GM12873 (cell line): ENCODE data around the gene PCMTD2.

Experiments used
- TF ChIP-seq, protein P1 (sequence below): IDR thresholded peaks from 2 replicates; pipeline ENCODE4 v1.5.1; 2012; ENCODE audit warnings: low read depth, mild to moderate bottlenecking, moderate library complexity, low read length, control low read depth; ENCODE audit not compliant: insufficient read depth; ENCODE audit errors: missing control alignments

PCMTD2 gene

DNA sequence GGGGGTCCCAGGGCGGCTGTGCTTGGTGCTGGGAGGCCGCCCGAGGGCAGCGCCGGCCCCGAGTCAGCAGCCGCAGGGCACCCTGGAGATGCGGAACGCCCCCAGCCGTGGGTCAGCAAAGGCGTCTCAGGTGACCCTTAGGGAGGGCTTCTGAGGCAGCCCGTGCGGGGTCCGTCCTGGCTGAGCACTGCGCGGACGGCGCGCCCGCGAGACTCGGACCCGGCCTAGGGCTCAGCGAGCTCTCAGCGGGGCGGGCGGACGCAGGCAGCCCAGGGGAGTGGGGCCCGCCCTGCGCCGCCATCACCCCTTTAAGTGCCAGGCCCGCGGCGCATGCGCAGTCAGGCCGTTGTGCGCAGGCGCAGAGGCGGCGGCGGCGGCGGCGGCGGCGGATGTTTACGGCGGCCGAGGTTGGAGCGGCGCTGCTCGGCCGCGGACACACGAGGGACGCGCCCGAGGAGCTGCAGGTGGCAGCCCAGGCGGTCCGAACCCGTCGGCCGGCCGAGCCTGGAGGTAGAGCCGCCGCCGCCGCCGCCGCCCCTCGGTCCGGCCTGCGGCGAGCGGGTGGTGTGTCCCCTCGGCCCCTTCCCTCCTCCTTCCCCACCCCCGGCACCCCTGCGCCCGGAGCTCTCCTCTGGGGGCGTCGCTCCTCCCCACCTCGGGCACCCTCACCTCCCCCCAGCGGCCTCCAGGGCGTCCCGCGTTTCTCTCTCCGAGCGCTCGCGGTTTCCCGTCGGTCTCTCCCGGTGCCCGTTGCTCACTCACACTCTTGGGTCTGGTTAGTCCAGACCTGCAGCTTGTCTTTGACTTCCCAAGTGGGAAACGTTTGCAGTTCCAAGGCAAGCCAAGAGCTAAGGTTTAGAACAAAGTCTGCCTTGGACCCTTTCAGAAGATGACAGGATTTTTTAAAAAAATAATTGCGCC lies at the start of gene PCMTD2:
Gene PCMTD2 (plus strand): TSS at position 388 of the 921 bp plus-strand sequence. CDS start 4,218 bp downstream, outside the sequence.
- TF ChIP-seq, protein P1, sequence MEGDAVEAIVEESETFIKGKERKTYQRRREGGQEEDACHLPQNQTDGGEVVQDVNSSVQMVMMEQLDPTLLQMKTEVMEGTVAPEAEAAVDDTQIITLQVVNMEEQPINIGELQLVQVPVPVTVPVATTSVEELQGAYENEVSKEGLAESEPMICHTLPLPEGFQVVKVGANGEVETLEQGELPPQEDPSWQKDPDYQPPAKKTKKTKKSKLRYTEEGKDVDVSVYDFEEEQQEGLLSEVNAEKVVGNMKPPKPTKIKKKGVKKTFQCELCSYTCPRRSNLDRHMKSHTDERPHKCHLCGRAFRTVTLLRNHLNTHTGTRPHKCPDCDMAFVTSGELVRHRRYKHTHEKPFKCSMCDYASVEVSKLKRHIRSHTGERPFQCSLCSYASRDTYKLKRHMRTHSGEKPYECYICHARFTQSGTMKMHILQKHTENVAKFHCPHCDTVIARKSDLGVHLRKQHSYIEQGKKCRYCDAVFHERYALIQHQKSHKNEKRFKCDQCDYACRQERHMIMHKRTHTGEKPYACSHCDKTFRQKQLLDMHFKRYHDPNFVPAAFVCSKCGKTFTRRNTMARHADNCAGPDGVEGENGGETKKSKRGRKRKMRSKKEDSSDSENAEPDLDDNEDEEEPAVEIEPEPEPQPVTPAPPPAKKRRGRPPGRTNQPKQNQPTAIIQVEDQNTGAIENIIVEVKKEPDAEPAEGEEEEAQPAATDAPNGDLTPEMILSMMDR = peak; percentile 19

DNA sequence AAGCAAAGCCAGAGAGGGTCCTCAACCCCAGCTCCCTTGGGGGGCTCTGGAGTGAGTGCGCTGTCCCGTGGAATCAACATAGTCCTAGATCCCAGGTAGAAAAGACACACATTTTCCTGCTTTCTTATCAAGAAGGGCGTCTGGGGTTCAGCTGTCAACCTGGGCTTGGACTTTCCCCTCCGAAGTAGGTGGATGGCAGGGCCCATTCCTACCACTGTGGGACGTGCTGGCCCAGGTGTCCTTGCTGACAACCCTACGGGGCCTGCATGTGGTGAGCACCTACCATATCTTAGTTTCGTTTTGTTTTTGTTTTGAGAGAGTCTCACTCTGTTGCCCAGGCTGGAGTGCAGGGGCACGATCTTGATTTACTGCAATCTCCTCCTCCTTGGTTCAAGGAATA lies 48.9 kb upstream of the PCMTD2 start:
- TF ChIP-seq, protein P1 = no peak

DNA sequence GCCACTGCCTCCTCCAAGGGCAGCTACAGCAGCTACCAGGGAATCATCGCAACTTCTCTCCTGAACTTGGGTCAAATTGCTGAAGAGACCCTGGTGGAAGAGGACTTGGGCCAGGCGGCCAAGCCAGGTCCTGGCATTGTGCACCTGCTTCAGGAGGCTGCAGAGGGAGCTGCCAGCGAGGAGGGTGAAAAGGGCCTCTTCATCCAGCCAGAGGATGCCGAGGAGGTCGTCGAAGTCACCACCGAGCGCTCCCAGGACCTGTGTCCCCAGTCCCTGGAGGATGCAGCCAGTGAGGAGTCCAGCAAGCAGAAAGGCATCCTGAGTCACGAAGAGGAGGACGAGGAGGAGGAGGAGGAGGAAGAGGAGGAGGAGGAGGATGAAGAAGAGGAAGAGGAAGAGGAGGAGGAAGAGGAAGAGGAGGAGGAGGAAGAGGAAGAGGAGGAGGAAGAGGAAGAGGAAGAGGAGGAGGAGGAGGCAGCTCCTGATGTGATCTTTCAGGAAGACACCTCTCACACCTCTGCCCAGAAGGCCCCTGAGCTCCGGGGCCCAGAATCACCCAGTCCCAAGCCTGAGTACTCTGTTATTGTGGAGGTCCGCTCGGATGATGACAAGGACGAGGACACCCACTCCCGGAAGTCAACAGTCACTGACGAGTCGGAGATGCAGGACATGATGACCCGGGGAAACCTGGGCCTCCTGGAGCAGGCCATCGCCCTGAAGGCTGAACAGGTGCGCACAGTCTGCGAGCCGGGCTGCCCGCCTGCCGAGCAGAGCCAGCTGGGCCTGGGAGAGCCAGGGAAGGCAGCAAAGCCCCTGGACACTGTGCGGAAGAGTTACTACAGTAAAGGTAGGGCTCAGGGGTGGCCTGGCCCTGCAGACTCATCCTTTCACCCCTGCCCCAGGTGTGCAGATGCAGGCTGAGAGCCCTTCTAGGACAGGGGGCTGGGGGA lies 47.6 kb upstream of the PCMTD2 start:
- TF ChIP-seq, protein P1 = no peak

DNA sequence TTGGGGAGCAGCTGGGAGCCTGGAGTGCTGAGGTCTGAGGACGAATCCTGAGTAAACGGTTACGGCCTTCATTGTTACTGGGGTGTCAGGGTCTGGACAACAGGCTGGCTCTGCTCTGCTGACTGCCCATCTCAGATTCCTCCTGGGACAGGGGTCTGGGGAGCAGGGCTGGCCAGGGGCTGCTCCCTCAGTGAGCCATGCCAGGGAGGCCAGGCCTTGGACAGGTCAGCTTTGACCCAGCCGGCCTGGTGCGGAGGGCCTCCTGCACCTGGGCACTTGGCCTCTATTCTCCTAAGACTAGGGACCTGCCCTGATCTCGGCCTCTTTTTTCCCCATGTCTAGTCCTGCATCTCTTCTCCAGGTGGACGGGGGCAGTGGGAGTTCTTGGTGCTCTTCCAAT lies 46.4 kb upstream of the PCMTD2 start:
- TF ChIP-seq, protein P1 = no peak

DNA sequence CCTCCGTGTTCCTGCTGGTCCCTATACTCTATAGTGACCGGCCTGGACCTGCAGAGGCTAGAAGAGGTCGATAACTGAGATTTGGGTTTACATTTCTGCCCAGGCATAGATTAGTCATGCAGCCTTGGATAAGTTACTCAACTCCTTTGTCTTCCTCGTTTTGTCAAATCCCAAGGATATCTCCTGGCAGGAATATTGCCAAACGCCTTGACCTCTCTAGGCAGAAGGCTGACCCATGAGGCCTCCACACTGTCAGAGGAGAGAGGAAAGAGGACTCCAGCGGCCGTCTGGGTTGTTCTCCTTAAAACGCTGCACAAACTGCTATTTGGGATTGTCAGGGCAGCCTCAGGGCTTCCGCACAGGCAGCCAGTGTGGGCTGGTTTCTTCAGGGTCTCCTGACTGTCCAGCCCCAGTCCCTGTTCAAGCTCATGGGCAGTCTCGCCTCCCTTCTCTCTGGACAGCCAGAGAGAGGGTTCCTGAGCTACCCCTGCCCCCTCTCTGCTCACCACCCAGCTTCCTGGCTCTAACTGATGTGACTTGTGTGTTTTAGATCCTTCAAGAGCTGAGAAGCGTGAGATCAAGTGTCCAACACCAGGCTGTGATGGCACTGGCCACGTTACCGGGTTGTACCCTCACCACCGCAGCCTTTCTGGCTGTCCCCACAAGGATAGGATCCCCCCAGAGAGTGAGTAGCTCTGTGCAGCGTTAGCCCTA lies 44.7 kb upstream of the PCMTD2 start:
- TF ChIP-seq, protein P1 = no peak

DNA sequence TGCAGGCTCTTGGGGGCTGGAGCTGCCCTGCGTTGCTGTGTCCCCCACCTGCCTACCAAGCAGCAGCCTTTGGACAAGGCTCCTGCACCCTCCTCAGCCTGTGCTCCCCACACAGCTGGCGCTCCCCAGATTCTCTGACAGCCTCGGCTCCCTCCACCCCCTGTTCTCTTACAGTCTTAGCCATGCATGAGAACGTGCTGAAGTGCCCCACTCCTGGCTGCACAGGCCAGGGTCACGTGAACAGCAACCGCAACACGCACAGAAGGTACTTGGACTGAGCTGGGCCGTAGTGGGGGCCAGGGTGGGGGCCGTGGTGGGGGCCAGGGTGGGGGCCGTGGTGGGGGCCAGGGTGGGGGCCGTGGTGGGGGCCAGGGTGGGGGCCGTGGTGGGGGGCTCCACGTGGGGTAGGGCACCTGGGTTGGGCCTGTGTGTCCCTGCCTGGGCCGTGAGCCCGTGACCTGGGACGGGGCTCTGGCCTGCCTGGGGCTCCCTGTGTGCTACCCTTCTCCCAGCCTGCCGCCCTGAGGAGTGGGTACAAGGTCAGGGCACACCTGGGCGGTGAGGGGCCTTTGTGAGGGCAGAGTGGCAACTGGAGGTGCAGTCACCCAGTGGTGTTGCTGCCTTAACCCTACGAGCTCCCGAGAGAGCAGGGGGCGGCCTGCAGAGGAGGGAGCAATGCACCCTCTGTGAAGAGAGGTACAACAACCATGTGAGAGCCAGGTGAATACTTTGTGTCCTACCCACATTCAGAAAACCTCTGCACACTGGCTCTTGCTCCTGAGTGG lies 43.5 kb upstream of the PCMTD2 start:
- TF ChIP-seq, protein P1 = no peak
